H9 (cell line): Measurements from ENCODE around the gene CTIF. TPM values are rescaled to one million over a fixed set of nuclear protein-coding genes. Genes with fewer than 3 reads are reported as not detected.

Experiments
- DNase-seq: peaks from one replicate; pipeline ENCODE4 v3.0.0-alpha.2; 2017
- H2AFZ ChIP-seq: one replicate; pipeline ENCODE4 v1.6.1; 2013; ENCODE audit warnings: mild to moderate bottlenecking, low read length, control low read depth, moderate library complexity
- H2AK5ac ChIP-seq: 2 replicates; pipeline ENCODE4 v1.6.1; 2013; ENCODE audit warnings: low read length, control low read depth, mixed read lengths; ENCODE audit not compliant: insufficient read length
- H2BK120ac ChIP-seq: one replicate; pipeline ENCODE4 v1.6.1; 2013; ENCODE audit warnings: low read depth, mild to moderate bottlenecking, low read length, control low read depth, inconsistent platforms; ENCODE audit not compliant: poor library complexity, severe bottlenecking
- H2BK12ac ChIP-seq: 2 replicates; pipeline ENCODE4 v1.6.1; 2013; ENCODE audit warnings: low read length, control low read depth, mixed read lengths, low read depth; ENCODE audit not compliant: insufficient read length
- H2BK15ac ChIP-seq: 2 replicates; pipeline ENCODE4 v1.6.1; 2013; ENCODE audit warnings: low read depth, low read length, control low read depth
- H2BK20ac ChIP-seq: one replicate; pipeline ENCODE4 v1.6.1; 2013; ENCODE audit warnings: low read depth, mild to moderate bottlenecking, low read length, control low read depth, inconsistent platforms; ENCODE audit not compliant: poor library complexity, severe bottlenecking
- H2BK5ac ChIP-seq: 2 replicates; pipeline ENCODE4 v1.6.1; 2013; ENCODE audit warnings: low read length, control low read depth, mixed read lengths; ENCODE audit not compliant: insufficient read length
- H3K14ac ChIP-seq: 2 replicates; pipeline ENCODE4 v1.6.1; 2013; ENCODE audit warnings: low read length, control low read depth; ENCODE audit not compliant: insufficient read depth
- H3K18ac ChIP-seq: 2 replicates; pipeline ENCODE4 v1.6.1; 2013; ENCODE audit warnings: low read depth, mild to moderate bottlenecking, mixed read lengths, low read length, control low read depth; ENCODE audit not compliant: insufficient read length
- H3K23ac ChIP-seq: 2 replicates; pipeline ENCODE4 v1.6.1; 2013; ENCODE audit warnings: low read length, control low read depth, mixed read lengths, low read depth; ENCODE audit not compliant: insufficient read length
- H3K23me2 ChIP-seq: 2 replicates; pipeline ENCODE4 v1.6.1; 2013; ENCODE audit warnings: low read depth, mild to moderate bottlenecking, mixed read lengths, low read length, control low read depth; ENCODE audit not compliant: insufficient read length, poor library complexity, severe bottlenecking
- H3K27ac ChIP-seq: 2 replicates; pipeline ENCODE4 v1.5.1; 2013; ENCODE audit warnings: low read length, control low read depth, mixed read lengths, low read depth; ENCODE audit not compliant: insufficient read length
- H3K27me3 ChIP-seq: 2 replicates; pipeline ENCODE4 v1.6.1; 2013; ENCODE audit warnings: low read length, control low read depth, inconsistent platforms; ENCODE audit not compliant: insufficient read depth
- H3K4ac ChIP-seq: 2 replicates; pipeline ENCODE4 v1.6.1; 2013; ENCODE audit warnings: low read depth, mild to moderate bottlenecking, control low read depth, inconsistent platforms, low read length, moderate library complexity
- H3K4me1 ChIP-seq: 2 replicates; pipeline ENCODE4 v1.6.1; 2013; ENCODE audit warnings: low read length, control low read depth, inconsistent platforms; ENCODE audit not compliant: insufficient read depth
- H3K4me2 ChIP-seq: 2 replicates; pipeline ENCODE4 v1.6.1; 2013; ENCODE audit warnings: low read length, control low read depth, mixed read lengths; ENCODE audit not compliant: insufficient read length, insufficient read depth
- H3K56ac ChIP-seq: 2 replicates; pipeline ENCODE4 v1.6.1; 2013; ENCODE audit warnings: low read depth, mild to moderate bottlenecking, mixed read lengths, low read length, control low read depth; ENCODE audit not compliant: insufficient read length
- H3K79me1 ChIP-seq: 2 replicates; pipeline ENCODE4 v1.6.1; 2013; ENCODE audit warnings: low read depth, mild to moderate bottlenecking, moderate library complexity, low read length, control low read depth, inconsistent platforms; ENCODE audit not compliant: insufficient read depth, poor library complexity, severe bottlenecking
- H3K79me2 ChIP-seq: 2 replicates; pipeline ENCODE4 v1.6.1; 2013; ENCODE audit warnings: low read length, control low read depth, inconsistent platforms; ENCODE audit not compliant: insufficient read depth
- H3K9ac ChIP-seq: 2 replicates; pipeline ENCODE4 v1.6.1; 2013; ENCODE audit warnings: low read length, control low read depth, mixed read lengths; ENCODE audit not compliant: insufficient read length; ENCODE audit errors: extremely low read depth
- H3K9me3 ChIP-seq: one replicate; pipeline ENCODE4 v1.6.1; 2013; ENCODE audit warnings: low read depth, low read length, inconsistent platforms; ENCODE audit not compliant: control insufficient read depth
- H3T11ph ChIP-seq: one replicate; pipeline ENCODE4 v1.6.1; 2013; ENCODE audit warnings: mild to moderate bottlenecking, low read length, control low read depth, inconsistent platforms
- H4K20me1 ChIP-seq: one replicate; pipeline ENCODE4 v1.6.1; 2013; ENCODE audit not compliant: control insufficient read depth, insufficient read length, insufficient read depth
- H4K5ac ChIP-seq: 2 replicates; pipeline ENCODE4 v1.6.1; 2013; ENCODE audit warnings: low read depth, mild to moderate bottlenecking, mixed read lengths, low read length, control low read depth; ENCODE audit not compliant: insufficient read length
- H4K8ac ChIP-seq: replicated peaks from 2 replicates; pipeline ENCODE4 v1.6.1; 2013; ENCODE audit warnings: low read length, control low read depth, mixed read lengths, low read depth; ENCODE audit not compliant: insufficient read length
- H4K91ac ChIP-seq: 2 replicates; pipeline ENCODE4 v1.6.1; 2013; ENCODE audit warnings: low read depth, mild to moderate bottlenecking, moderate library complexity, mixed read lengths, low read length, control low read depth; ENCODE audit not compliant: insufficient read length
- H3K27ac Mint-ChIP-seq, 3 experiments: 2 replicates in 2 of 3; 3 replicates in 1 of 3; pipeline ENCODE4 v1.8.0; 2020 to 2021; ENCODE audit warnings: mixed read lengths in 3 of 3, mild to moderate bottlenecking in 1 of 3, moderate library complexity in 1 of 3
- H3K27me3 Mint-ChIP-seq: 2 replicates; pipeline ENCODE4 v1.8.0; 2021; ENCODE audit warnings: low read depth, mild to moderate bottlenecking, moderate library complexity, mixed read lengths
- H3K36me3 Mint-ChIP-seq, 3 experiments: 2 replicates in 2 of 3; 3 replicates in 1 of 3; pipeline ENCODE4 v1.8.0; 2020 to 2021; ENCODE audit warnings: low read depth in 3 of 3, mixed read lengths in 3 of 3; ENCODE audit not compliant: insufficient read depth in 1 of 3
- H3K4me1 Mint-ChIP-seq, 2 experiments: 2 replicates each; pipeline ENCODE4 v1.8.0; 2020; ENCODE audit warnings: mixed read lengths in 2 of 2
- H3K4me3 Mint-ChIP-seq, 2 experiments: 2 replicates in 1 of 2; 3 replicates in 1 of 2; pipeline ENCODE4 v1.8.0; 2020 to 2021; ENCODE audit warnings: mild to moderate bottlenecking in 2 of 2, mixed read lengths in 2 of 2, moderate library complexity in 1 of 2
- H3K9me3 Mint-ChIP-seq, 2 experiments: 2 replicates in 1 of 2; 3 replicates in 1 of 2; pipeline ENCODE4 v1.8.0; 2020; ENCODE audit warnings: mild to moderate bottlenecking in 2 of 2, mixed read lengths in 2 of 2, moderate library complexity in 1 of 2
- CTCF ChIP-seq: fragments of 200-600 bp; sonication (generic); conservative IDR thresholded peaks from 3 replicates; pipeline ENCODE4 v1.8.0; 2021; ENCODE audit warnings: antibody characterized with exemption, mild to moderate bottlenecking
- WGBS: extraction: QIAGEN DNeasy Blood & Tissue Kit; methylation state at CpG from one replicate; pipeline ENCODE4 v1.1.7; 2013; ENCODE audit warnings: missing lambda C conversion rate, low lambda C conversion rate, mixed read lengths; ENCODE audit not compliant: insufficient read length; ENCODE audit errors: extremely low coverage; 5-methylcytosine and 5-hydroxymethylcytosine counted together
- total RNA-seq: library from RNA; stranded (reverse); gene quantifications from 2 replicates; pipeline ENCODE4 v1.2.1, GENCODE V29; 2021

Gene CTIF
- total RNA-seq, 1 experiment from 2014 or later, result 15.8 TPM

GRCh38 chr18:48699761-48700160, 160.9 kb downstream of the CTIF start:
- Histone ChIP-seq H3K4me1 (no peaks in the 10 kb centered on the region), H3K18ac (no peak overlapping the region), H4K20me1 (peaks cover 3% of the 10 kb centered on the region), H4K8ac (no peak overlapping the region), H3K14ac (no peak overlapping the region), H3K23me2 (no peaks in the 10 kb centered on the region), H4K5ac (no peak overlapping the region), H3K4me2 (no peak overlapping the region), H3K27me3 (no peaks in the 10 kb centered on the region), H3K27ac (no peak overlapping the region), H3K23ac (no peak overlapping the region), H3K56ac (no peak overlapping the region), H2BK15ac (no peak overlapping the region; the same call in 1 of the 2 replicates), H4K91ac (no peak overlapping the region), H2AK5ac (no peak overlapping the region), H3K9ac (no peak overlapping the region), H3K79me2 (no peaks in the 10 kb centered on the region), H2BK12ac (no peak overlapping the region), H3K4ac (no peak overlapping the region), H2BK120ac (no peak overlapping the region), H2BK5ac (no peak overlapping the region), H3K9me3 (no peaks in the 10 kb centered on the region), H2BK20ac (no peak overlapping the region), H3T11ph (no peak overlapping the region), H3K79me1 (no peaks in the 10 kb centered on the region), H2AFZ (no peak overlapping the region)
- no peak for DNase-seq
- Mint-ChIP-seq H3K4me3 (no peak overlapping the region), H3K27me3 (no peaks in the 10 kb centered on the region), H3K36me3 (no peaks in the 10 kb centered on the region), H3K9me3 (no peaks in the 10 kb centered on the region), H3K4me1 (peaks cover 2% of the 10 kb centered on the region in 2 experiments; a peak in 3 of 4 replicates), H3K27ac (peak overlapping the region in 1 of 3 experiments; percentile 90; a peak in 1 of 7 replicates)
- no CpG with 5 or more reads among the region's 7 CpGs for WGBS
- TF ChIP-seq CTCF, result no peak
